GM19193 (cell line): ENCODE data around the gene CTBP2.

Experiments
- POLR2A ChIP-seq: IDR thresholded peaks from 4 replicates; pipeline ENCODE4 v1.6.1; 2011; ENCODE audit not compliant: insufficient read depth, insufficient read length; ENCODE audit errors: extremely low read depth

The CTBP2 gene

DNA sequence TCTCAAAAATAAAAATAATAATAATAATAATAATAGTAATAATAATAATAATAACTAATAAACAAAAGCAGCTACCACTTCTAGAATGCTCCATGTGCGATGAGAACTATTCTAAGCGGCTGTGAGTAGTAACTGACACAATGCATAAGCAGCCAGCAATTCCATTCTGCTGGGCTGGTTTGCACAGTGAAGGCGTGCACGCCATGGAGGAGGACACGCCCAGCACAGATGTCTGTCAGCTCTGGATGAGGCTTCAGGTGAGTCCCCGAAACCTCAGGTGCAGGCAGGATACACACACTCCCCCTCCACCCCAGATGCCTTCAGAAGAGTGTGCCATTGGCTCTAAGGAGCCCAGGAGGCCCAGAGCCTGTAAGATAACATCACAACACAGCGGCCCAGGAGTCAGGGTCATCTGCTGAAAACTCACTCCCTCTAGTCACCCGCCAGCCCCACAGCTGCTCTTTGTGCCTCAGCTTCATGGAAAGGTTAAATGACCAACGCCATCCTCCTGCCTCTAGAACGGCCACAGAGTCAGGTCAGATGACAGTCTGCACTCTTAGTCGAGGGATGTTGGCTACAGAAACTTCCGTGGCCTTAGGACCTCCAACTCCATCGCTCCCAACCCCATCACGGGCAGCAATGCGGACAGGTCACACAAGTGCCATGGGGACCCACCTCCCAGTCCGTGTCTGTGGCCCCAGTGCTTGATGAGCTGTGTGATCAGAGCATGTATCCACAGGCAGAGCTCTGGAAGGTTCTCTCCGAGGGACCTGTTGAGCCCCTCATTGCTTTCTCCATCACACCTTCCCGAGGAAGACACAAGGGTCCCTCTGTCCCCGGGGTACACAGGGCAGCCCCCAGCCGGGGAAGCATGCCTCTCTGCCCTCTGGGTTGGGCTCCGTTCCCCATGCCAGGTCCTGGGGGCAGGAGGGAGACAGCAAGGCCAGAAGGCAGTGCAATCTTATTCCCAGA is 103.9 kb downstream of the CTBP2 start:
- no peak for TF ChIP-seq POLR2A

DNA sequence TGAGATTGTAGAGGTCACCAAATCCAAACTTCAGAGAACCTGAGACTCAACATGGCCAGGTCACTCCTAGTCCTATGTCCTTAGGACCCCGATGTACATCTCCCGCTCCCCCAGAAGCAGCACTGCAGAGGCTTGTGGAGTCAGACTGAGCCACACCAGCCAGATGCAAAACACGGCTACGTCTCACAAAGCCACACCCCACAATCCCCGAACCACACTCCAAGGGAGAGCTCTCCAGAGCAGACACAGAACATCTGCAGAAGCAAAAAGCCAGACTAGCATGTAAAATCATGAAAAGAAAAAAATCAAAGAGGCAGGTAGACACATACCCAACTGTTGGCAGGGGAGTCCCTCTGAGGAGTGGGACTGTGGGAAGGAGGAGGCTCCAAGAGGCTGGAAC is 104.9 kb downstream of the CTBP2 start:
- no peak for TF ChIP-seq POLR2A

GRCh38 chr10:125054669-125055268 is 105.6 kb downstream of the CTBP2 start:
- TF ChIP-seq POLR2A = no peak

DNA sequence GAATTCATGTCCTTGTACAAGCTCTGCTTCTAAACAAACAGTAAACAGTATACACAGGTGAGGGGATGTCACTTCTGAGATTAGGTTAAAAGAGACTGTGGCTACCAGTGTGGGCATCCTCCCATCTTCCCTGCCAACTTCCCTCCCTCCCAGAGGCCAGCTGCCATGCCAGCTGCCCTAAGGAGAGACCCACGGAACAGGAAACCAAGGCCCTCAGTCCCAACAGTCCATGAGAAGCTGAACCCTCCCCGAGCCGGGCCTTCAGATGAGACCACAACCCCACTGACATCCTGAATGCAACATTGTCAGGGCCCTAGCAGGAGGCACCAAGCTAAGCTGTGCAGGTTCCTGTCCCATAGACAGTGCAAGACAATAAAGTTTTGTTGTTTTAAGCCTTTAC is 106.1 kb downstream of the CTBP2 start:
- no peak for TF ChIP-seq POLR2A

DNA sequence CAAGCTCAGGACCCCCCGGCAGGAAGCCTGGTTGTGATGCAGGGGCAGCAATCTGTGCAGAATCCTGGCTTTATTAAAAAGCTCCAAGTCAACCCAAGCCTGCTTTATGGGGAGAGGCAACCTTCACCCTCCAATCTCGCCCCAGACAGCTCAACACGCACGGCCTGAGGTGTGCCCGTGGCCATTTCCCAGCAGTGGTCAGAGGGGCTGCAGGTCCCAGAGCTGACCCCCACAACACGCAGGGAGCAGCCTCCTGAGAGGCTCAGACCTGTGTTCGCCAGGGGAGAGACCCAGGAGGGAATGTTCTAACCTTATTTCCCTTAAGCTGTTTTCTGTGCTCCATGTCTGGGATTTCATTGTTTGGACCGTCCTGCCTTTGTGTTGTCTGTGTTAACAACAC is 108.2 kb downstream of the CTBP2 start:
- TF ChIP-seq POLR2A = no peak

GRCh38 chr10:125050383-125050782 is 110.0 kb downstream of the CTBP2 start:
- no peak for TF ChIP-seq POLR2A

DNA sequence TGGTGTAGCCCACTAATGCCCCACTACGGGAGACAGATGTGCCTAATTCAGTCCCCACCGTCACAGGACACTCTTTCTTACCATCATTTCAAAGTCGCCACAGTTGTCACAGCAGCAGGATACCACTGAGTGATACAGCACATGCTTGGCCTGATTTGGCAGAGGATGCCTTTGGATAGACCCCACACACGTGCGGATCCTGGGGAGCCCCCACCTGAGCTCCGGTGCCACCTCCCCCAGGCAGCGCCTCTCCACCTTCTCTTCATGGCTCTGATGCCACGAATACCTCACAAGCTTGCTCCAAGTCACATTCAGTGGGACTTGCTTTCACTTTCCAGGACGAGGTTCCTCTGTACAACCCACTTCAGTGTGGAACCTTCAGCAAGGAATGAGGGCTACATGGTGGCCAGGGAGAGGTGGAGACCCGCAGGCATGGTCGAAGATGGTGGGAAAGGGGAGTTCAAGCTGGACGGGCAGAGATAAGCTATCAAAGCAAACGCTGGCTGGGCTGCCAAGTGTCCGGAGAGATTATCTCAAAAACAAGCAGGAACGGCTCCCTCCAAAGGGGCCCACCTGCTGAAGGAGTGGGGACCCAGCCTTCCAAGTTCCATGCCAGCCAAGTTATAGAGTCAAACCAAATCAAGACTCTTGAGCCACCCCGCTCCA is 111.0 kb downstream of the CTBP2 start:
- TF ChIP-seq POLR2A = no peak

- TF ChIP-seq POLR2A = no peak
These were observed 112.1 kb downstream of the CTBP2 start for GRCh38 chr10:125048094-125048864.

DNA sequence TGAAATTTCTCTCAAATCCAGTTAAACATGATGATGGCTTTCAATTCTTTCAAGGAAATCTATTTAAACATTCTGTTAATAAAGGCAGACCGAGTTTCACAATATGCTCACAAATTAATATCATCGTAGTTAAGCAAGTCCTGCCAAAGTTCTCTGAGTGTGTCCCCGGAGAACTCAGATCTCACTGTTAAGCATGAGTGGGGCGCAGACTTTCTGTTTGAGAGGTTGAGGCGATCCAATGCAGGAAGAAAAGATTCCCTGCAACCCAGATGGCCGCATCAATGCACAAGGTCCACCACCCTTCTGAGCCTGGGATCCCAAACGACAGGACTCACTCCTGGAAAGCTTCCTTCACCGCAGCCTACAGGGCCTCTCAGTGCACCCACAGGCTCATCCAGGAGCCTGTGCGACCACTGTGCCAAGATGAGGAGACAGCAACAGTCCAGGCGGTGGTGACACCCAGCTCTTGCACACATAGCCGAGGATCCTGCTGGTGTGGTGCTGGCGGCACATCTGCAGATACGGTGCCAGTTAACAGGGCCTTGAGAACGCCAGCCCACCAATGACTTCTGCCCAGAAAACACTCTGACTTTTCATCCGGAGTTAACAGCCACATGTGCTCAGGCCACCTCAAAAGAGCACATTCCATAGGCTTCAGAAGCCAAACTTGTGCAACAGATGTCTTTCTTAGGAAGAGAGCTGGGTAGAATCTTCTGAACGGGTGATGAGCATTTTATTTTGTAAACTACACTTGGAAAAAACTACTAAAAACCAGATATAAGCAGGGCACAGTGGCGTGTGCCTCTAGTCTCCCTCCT is 116.3 kb downstream of the CTBP2 start:
- TF ChIP-seq POLR2A = no peak

- TF ChIP-seq POLR2A = no peak
These were observed 118.4 kb downstream of the CTBP2 start for GRCh38 chr10:125041856-125042506.

DNA sequence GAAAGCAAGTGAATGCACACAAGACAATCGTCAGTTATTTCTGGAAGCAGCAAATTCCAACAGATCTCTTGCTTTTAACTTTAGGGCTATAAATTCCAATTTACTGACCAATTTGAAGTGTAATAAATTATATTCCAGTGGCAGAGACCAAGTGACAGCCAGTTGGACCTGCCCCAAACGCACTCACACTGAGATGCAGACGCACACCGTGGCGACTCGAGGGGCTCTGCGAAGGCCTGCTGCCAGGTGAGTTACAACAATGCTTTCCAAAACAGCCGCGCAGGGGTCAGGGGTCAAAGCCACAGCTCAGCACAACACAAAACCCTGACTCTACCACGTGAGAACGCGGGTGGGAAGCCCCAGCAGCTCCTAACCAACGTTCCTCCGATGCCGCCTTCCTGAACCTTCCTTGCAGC is 121.0 kb downstream of the CTBP2 start:
- no peak for TF ChIP-seq POLR2A

- TF ChIP-seq POLR2A = no peak
These were observed 121.7 kb downstream of the CTBP2 start for GRCh38 chr10:125038637-125039036.

DNA sequence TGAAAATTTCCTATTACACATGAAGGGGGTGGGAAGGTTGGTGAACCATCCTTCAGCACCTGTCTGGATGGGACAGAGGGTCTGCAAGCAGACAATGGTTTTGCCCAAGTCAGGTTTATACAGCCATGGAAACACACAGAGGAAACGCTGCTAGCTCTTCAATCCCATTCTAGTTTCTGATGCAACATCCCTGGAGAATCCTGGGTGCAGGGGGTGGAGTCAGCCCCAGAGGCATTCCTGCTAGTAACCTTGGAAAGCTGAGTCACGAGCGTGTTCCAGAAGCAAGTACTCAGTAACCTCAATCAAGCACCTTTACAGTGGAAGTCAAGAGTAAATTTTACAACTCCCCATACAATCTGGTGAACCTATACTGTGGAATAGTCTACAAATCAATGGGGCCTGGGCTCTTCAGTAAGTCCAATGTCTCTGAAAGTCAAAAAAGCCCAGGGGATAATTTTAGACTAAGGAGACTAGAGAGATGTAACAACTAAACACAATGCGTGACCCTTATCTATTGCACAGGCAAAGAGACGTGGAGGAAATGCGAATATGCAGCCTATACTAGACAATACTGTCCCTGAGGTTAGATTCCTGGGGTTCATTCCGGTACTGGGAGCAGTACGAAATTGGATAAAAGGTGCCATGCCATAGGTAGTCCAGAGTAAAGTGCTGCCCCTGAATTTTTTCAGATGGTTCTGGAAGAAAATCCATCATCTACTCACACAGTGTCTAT is 123.1 kb downstream of the CTBP2 start:
- TF ChIP-seq POLR2A = no peak
